RWPE1 (cell line): ENCODE measurements around the gene ARFGEF3.

Experiments used
- CTCF ChIA-PET: fragments of 350-600 bp; sonication (Branson Sonifier 250); formaldehyde crosslinking; extraction: SDS; loops from one replicate; lab custom pipeline; 2021; lab: Yijun Ruan, JAX
- POLR2A ChIA-PET: fragments of 400-600 bp; formaldehyde crosslinking; extraction: SDS; loops from one replicate; lab custom pipeline; 2020; ENCODE audit warnings: antibody characterized with exemption; ENCODE audit not compliant: low non-redundant PET; lab: Yijun Ruan, JAX
- DNase-seq: peaks from one replicate; pipeline ENCODE4 v3.0.0; 2012; ENCODE audit warnings: low spot score
- H3K27ac ChIP-seq: fragments of 450-650 bp; 2 replicates; pipeline ENCODE4 v1.5.1; 2017
- CTCF ChIP-seq: fragments of 450-650 bp; conservative IDR thresholded peaks from 2 replicates; pipeline ENCODE4 v1.5.1; 2017; ENCODE audit warnings: low read depth, mild to moderate bottlenecking

Gene ARFGEF3

GRCh38 chr6:138218449-138218848 lies 56.7 kb downstream of the ARFGEF3 start, which contains the start of gene PBOV1:
PBOV1 (minus strand) TSS chr6:138218491; CDS start chr6:138218395, 96 bp downstream.
- ChIA-PET CTCF (interaction anchor here (0.6 kb wide), 1 partner anchor 574 kb away, joined by 4 read pairs; no protein-coding TSS in a partner anchor), POLR2A (no interaction called here)
- no peak for TF ChIP-seq CTCF
- H3K27ac ChIP-seq: no peak within 1 kb of the TSS
- DNase-seq: no peak

GRCh38 chr6:138219398-138219797 lies 57.7 kb downstream of the ARFGEF3 start:
- CTCF ChIA-PET: interaction anchor here (0.6 kb wide), 1 partner anchor 85 kb away, joined by 3 read pairs; no protein-coding TSS in a partner anchor
- no peak for TF ChIP-seq CTCF
- POLR2A ChIA-PET: no interaction called here
- DNase-seq: no peak
- no peak overlapping the region for H3K27ac ChIP-seq

GRCh38 chr6:138219901-138220300 lies 58.2 kb downstream of the ARFGEF3 start:
- no peak for TF ChIP-seq CTCF

DNA sequence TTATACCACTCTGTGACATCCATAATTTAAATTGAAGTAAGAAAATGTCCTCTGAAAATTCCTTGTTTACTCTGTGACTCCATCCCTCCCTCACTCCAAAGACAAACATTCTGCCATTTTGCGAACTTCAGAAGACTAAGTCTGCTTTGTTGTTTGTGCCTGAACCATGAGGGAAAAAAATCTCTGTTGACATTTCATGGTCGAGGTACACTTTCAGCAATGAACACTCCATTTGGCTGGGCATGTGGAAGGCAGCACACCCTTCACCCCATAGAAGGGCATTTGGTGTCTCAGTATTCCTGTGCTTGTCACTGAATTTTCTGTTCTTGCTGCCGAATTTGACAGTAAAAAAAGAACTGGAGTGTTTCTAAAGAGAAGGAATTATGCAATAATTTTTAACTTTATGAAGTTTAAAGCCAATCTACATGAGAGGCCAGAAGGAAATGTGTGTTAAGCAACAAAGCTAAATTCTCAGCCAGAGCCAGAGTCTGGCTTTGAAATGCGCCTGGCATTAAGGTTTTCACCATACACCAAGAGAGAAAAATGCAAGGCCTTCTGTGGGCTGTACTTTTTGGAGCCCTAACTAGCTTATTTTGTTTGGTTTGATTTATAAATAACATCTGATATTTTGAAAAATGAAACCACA lies 61.3 kb downstream of the ARFGEF3 start:
- ChIA-PET CTCF (interaction anchor here (1.0 kb wide), 1 partner anchor 21 kb away, joined by 4 read pairs; no protein-coding TSS in a partner anchor), POLR2A (no interaction called here)
- DNase-seq: no peak
- no peak for TF ChIP-seq CTCF
- H3K27ac ChIP-seq: no peak overlapping the region

More at GRCh38 chr6:138219901-138220300, 58.2 kb downstream of the ARFGEF3 start:
- ChIA-PET CTCF (no interaction called here), POLR2A (no interaction called here)
- H3K27ac ChIP-seq: no peak overlapping the region
- no peak for DNase-seq

- no peak overlapping the region for H3K27ac ChIP-seq
- no peak for TF ChIP-seq CTCF
- CTCF ChIA-PET: no interaction called here
- no peak for DNase-seq
- POLR2A ChIA-PET: no interaction called here
Observed at GRCh38 chr6:138225953-138226352, 64.2 kb downstream of the ARFGEF3 start.

- TF ChIP-seq CTCF: no peak
- H3K27ac ChIP-seq: no peak overlapping the region
- no peak for DNase-seq
- ChIA-PET POLR2A (interaction anchor here (0.5 kb wide), 1 partner anchor 340 kb away, joined by 3 read pairs; no protein-coding TSS in a partner anchor), CTCF (no interaction called here)
Observed at GRCh38 chr6:138226700-138227315, 65.1 kb downstream of the ARFGEF3 start.
